GM19023 (cell line): Measurements from ENCODE around the gene ESAM.

Experiments used
- ATAC-seq: cut with Tn5 transposase; IDR thresholded peaks from one replicate; pipeline ENCODE4 v1.9.1; 2021; ENCODE audit warnings: mild to moderate bottlenecking, moderate library complexity; ENCODE audit not compliant: unreplicated experiment

Gene ESAM

GRCh38 chr11:124762105-124762623, at the start of gene ESAM:
Gene ESAM, minus strand, starts transcription at chr11:124762290. Its CDS starts 136 bp downstream, at chr11:124762154.
- peak; percentile 59 for ATAC-seq

GRCh38 chr11:124811399-124812125, 49.5 kb upstream of the ESAM start:
- ATAC-seq = no peak

GRCh38 chr11:124807660-124808270, 45.7 kb upstream of the ESAM start:
- ATAC-seq = no peak

GRCh38 chr11:124807201-124807600, 45.1 kb upstream of the ESAM start:
- ATAC-seq = no peak

GRCh38 chr11:124804884-124805283, 42.8 kb upstream of the ESAM start:
- no peak for ATAC-seq

- no peak for ATAC-seq
Measured at GRCh38 chr11:124801636-124802312, 39.7 kb upstream of the ESAM start.

GRCh38 chr11:124801014-124801413, 38.9 kb upstream of the ESAM start:
- ATAC-seq = no peak

- ATAC-seq = peak; percentile 93
Measured at GRCh38 chr11:124800226-124800929, 38.3 kb upstream of the ESAM start, which contains the start of gene MSANTD2. Gene MSANTD2, minus strand, starts transcription at chr11:124800406. Its CDS starts 26 bp downstream, at chr11:124800380.

- peak; percentile 48 for ATAC-seq
Measured at GRCh38 chr11:124799348-124800225, 37.5 kb upstream of the ESAM start.

- ATAC-seq = peak; percentile 1
Measured at GRCh38 chr11:124798991-124799347, 36.9 kb upstream of the ESAM start.

- no peak for ATAC-seq
Measured at GRCh38 chr11:124796312-124796711, 34.2 kb upstream of the ESAM start.

- ATAC-seq = peak; percentile 61
Measured at GRCh38 chr11:124793466-124794278, 31.6 kb upstream of the ESAM start.

- ATAC-seq = peak; percentile 63
Measured at GRCh38 chr11:124791626-124792341, 29.7 kb upstream of the ESAM start.

GRCh38 chr11:124788521-124788920, 26.4 kb upstream of the ESAM start:
- no peak for ATAC-seq

- no peak for ATAC-seq
Measured at GRCh38 chr11:124784051-124784450, 22.0 kb upstream of the ESAM start.

- ATAC-seq = no peak
Measured at GRCh38 chr11:124783002-124783401, 20.9 kb upstream of the ESAM start.

- ATAC-seq = no peak
Measured at GRCh38 chr11:124779568-124779967, 17.5 kb upstream of the ESAM start.

- ATAC-seq = no peak
Measured at GRCh38 chr11:124778281-124778680, 16.2 kb upstream of the ESAM start.
